HepG2 (cell line): Measurements from ENCODE around the gene UPB1. TPM values are rescaled to one million over a fixed set of nuclear protein-coding genes. Genes with fewer than 3 reads are reported as not detected.

Experiments
- ADNP ChIP-seq: sonication (generic); formaldehyde crosslinking; IDR thresholded peaks from 2 replicates; pipeline ENCODE4 v1.4.0; 2020; ENCODE audit warnings: missing genetic modification reagents
- CHD4 ChIP-seq: fragments of 200-600 bp; sonication (generic); IDR thresholded peaks from 2 replicates; pipeline ENCODE4 v1.7.0; 2017; ENCODE audit warnings: mild to moderate bottlenecking, low read length, borderline replicate concordance
- FOXO4 ChIP-seq: sonication (generic); formaldehyde crosslinking; conservative IDR thresholded peaks from 2 replicates; pipeline ENCODE4 v1.8.1; 2023; ENCODE audit warnings: missing genetic modification reagents
- HMG20B ChIP-seq: conservative IDR thresholded peaks from 2 replicates; pipeline ENCODE4 v1.6.1; 2016; ENCODE audit warnings: missing genetic modification reagents, missing compliant biosample characterization
- KIAA2018 ChIP-seq: sonication (generic); formaldehyde crosslinking; IDR thresholded peaks from 2 replicates; pipeline ENCODE4 v1.5.0; 2020; ENCODE audit warnings: mild to moderate bottlenecking, missing genetic modification reagents, borderline replicate concordance
- MLXIP ChIP-seq: sonication (generic); formaldehyde crosslinking; IDR thresholded peaks from 2 replicates; pipeline ENCODE4 v1.9.0; 2021; ENCODE audit warnings: missing genetic modification reagents, borderline replicate concordance
- TCF7 ChIP-seq: sonication (generic); IDR thresholded peaks from 2 replicates; pipeline ENCODE4 v1.6.1; 2016; ENCODE audit warnings: antibody characterized with exemption, low read depth
- ZBTB14 ChIP-seq: sonication (generic); formaldehyde crosslinking; IDR thresholded peaks from 2 replicates; pipeline ENCODE4 v1.4.0; 2020; ENCODE audit warnings: missing genetic modification reagents
- ZBTB21 ChIP-seq: sonication (generic); formaldehyde crosslinking; IDR thresholded peaks from 2 replicates; pipeline ENCODE4 v1.4.0; 2020; ENCODE audit warnings: missing genetic modification reagents
- ZBTB7A ChIP-seq: sonication (generic); formaldehyde crosslinking; IDR thresholded peaks from 2 replicates; pipeline ENCODE4 v1.8.0; 2022; ENCODE audit warnings: mild to moderate bottlenecking, missing genetic modification reagents
- ZFP36L2 ChIP-seq: sonication (generic); formaldehyde crosslinking; IDR thresholded peaks from 2 replicates; pipeline ENCODE4 v1.4.0; 2020; ENCODE audit warnings: missing genetic modification reagents
- ZFP90 ChIP-seq: sonication (generic); formaldehyde crosslinking; IDR thresholded peaks from 2 replicates; pipeline ENCODE4 v1.8.0; 2022; ENCODE audit warnings: missing genetic modification reagents, mild to moderate bottlenecking, inconsistent platforms, borderline replicate concordance
- ZNF326 ChIP-seq: sonication (generic); formaldehyde crosslinking; IDR thresholded peaks from 2 replicates; pipeline ENCODE4 v1.4.0; 2020; ENCODE audit warnings: missing genetic modification reagents, borderline replicate concordance
- ZNF546 ChIP-seq: sonication (generic); formaldehyde crosslinking; conservative IDR thresholded peaks from 2 replicates; pipeline ENCODE4 v1.8.1; 2023; ENCODE audit warnings: mild to moderate bottlenecking, missing genetic modification reagents
- polyA plus RNA-seq, 8 experiments: library from polyadenylated mRNA; depleted of rRNA in 3 of 8; stranded (reverse) in 7 of 8; unstranded in 1 of 8; fragments of >200 nt; fragmentation: Illumina TruSeq in 4 of 8; extraction: Trizol in 4 of 8; gene quantifications; 2 replicates each; pipeline versions ENCODE4 v1.2.1 to v1.2.3, GENCODE V29; 2011 to 2016; ENCODE audit warnings: low read depth in 4 of 8, missing spikeins in 1 of 8, mixed read lengths in 1 of 8; ENCODE audit not compliant: insufficient read depth in 1 of 8
- total RNA-seq, 5 experiments: library from RNA; depleted of rRNA; stranded (reverse); fragments of >200 nt; fragmentation: Illumina TruSeq; extraction: Trizol; gene quantifications; 2 replicates each; pipeline ENCODE4 v1.2.3, GENCODE V29; 2016; ENCODE audit warnings: low read depth in 1 of 5

Gene UPB1
- total and polyA plus RNA-seq, 2 of the 13 experiments (the other 11 are each of a cell fraction or from before 2014, with no cell fraction given): 0.38 to 1.2 TPM

DNA sequence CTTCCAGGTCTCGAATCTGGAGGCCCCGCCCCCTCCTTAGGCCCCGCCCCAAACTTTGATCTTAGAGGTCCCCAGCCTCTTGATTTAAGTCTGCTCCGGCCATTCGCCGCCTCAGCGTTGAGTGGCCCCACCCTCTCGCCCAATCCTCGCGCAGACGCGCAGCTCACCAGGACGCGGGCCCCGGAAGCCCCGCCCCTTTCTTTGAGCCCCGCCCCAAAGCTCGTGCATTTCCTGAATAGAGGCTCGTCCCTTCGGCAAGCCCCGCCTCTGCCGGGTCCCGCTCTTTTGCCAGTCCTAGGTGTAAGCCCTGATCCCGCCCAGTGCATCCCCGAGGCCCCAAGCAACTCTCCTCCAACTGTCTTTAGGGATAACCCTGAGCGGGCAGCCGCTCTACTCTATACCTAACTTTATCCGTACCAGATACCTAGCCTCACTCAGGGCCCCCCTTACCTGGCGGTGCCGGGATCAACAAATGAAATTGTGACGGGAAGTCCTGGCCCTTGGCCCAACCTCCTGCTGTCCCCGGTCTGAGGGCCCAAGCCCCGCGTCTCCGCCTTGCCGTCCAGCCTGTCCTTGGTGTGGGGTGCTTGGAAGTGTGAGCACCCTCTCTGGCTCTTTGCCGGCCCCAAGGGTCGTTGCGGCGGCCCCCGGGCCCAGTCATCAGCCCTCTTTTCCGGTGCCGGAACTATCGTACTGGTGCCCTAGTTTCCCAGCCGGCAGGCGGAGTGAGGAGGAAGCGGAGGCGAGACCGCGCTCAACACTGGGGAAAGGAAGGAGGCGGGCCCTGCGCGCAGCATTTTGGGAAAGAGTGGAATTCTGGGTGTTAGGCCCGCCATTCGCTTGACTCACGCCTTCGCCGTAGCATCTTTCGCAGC, 60.3 kb downstream of the UPB1 start, which contains the start of gene SNRPD3 (continued):
- no peak for TF ChIP-seq MLXIP (CRISPR knock-in tag)
- TF ChIP-seq KIAA2018 (CRISPR knock-in tag): 0 out of 2 replicates have a peak, but pooled peaks have one; percentile 67
- peak; percentile 91 for TF ChIP-seq ZFP90
- TF ChIP-seq TCF7: no peak
- peak; percentile 47; the same call in 1 of the 2 replicates for TF ChIP-seq CHD4
- no peak for TF ChIP-seq ZFP36L2 (CRISPR knock-in tag)
- no peak for TF ChIP-seq ZBTB7A
- TF ChIP-seq ZNF326 (CRISPR knock-in tag): no peak
- no peak for TF ChIP-seq ZBTB21 (CRISPR knock-in tag)
- TF ChIP-seq HMG20B (CRISPR knock-in tag): no peak
- no peak for TF ChIP-seq ADNP
- no peak for TF ChIP-seq FOXO4 (CRISPR knock-in tag)
- no peak for TF ChIP-seq ZNF546 (CRISPR knock-in tag)
- TF ChIP-seq ZBTB14 (CRISPR knock-in tag): peak; percentile 86
